WTC11 (cell line): ENCODE data around the gene FANCI.

Experiments
- ATF2 ChIP-seq: sonication (generic); formaldehyde crosslinking; IDR thresholded peaks from 2 replicates; pipeline ENCODE4 v1.8.1; 2022; ENCODE audit warnings: low read depth, missing genetic modification reagents, borderline replicate concordance
- CDX4 ChIP-seq: fragments of 250-450 bp; sonication (Bioruptor Pico); IDR thresholded peaks from 2 replicates; pipeline ENCODE4 v1.9.0; 2021; ENCODE audit warnings: moderate library complexity, mild to moderate bottlenecking, inconsistent platforms, borderline replicate concordance
- CTCF ChIP-seq: fragments of 200-600 bp; IDR thresholded peaks from 2 replicates; pipeline ENCODE4 v1.8.0; 2022; ENCODE audit warnings: antibody characterized with exemption
- HMGA2 ChIP-seq: fragments of 250-450 bp; sonication (Bioruptor Pico); IDR thresholded peaks from 2 replicates; pipeline ENCODE4 v1.4.0; 2021; ENCODE audit warnings: mild to moderate bottlenecking, moderate library complexity
- OVOL2 ChIP-seq: fragments of 250-450 bp; sonication (Bioruptor Pico); IDR thresholded peaks from 2 replicates; pipeline ENCODE4 v1.9.0; 2021; ENCODE audit warnings: mild to moderate bottlenecking, borderline replicate concordance
- SP1 ChIP-seq: sonication (generic); formaldehyde crosslinking; conservative IDR thresholded peaks from 2 replicates; pipeline ENCODE4 v1.8.1; 2022; ENCODE audit warnings: missing genetic modification reagents
- ZBTB43 ChIP-seq: sonication (generic); formaldehyde crosslinking; IDR thresholded peaks from 2 replicates; pipeline ENCODE4 v1.8.1; 2023; ENCODE audit warnings: mild to moderate bottlenecking, missing genetic modification reagents
- ZNF317 ChIP-seq: sonication (generic); formaldehyde crosslinking; IDR thresholded peaks from 2 replicates; pipeline ENCODE4 v1.8.1; 2023; ENCODE audit warnings: low read depth, mild to moderate bottlenecking, moderate library complexity, missing genetic modification reagents, borderline replicate concordance
- TF ChIP-seq, protein P1 (sequence below): fragments of 250-450 bp; sonication (Bioruptor Pico); conservative IDR thresholded peaks from 2 replicates; pipeline ENCODE4 v1.9.0; 2021; ENCODE audit warnings: mild to moderate bottlenecking
- TF ChIP-seq, protein P2 (sequence below): sonication (generic); formaldehyde crosslinking; IDR thresholded peaks from 2 replicates; pipeline ENCODE4 v1.8.1; 2022; ENCODE audit warnings: low read depth, mild to moderate bottlenecking, moderate library complexity, missing genetic modification reagents, borderline replicate concordance
- TF ChIP-seq, protein P3 (sequence below): sonication (generic); formaldehyde crosslinking; IDR thresholded peaks from 2 replicates; pipeline ENCODE4 v1.8.1; 2022; ENCODE audit warnings: mild to moderate bottlenecking, moderate library complexity, missing genetic modification reagents
- TF ChIP-seq, protein P4 (sequence below): sonication (generic); formaldehyde crosslinking; IDR thresholded peaks from 2 replicates; pipeline ENCODE4 v1.8.1; 2023; ENCODE audit warnings: mild to moderate bottlenecking, moderate library complexity, missing genetic modification reagents
- TF ChIP-seq, protein P5 (sequence below): sonication (generic); formaldehyde crosslinking; IDR thresholded peaks from 2 replicates; pipeline ENCODE4 v1.8.0; 2022; ENCODE audit warnings: mild to moderate bottlenecking, missing genetic modification reagents

GRCh38 chr15:89198196-89198595, 45.6 kb upstream of the FANCI start:
- TF ChIP-seq CTCF (no peak), SP1 (CRISPR knock-in tag) (no peak), OVOL2 (CRISPR knock-in tag) (no peak), HMGA2 (CRISPR knock-in tag) (no peak), CDX4 (CRISPR knock-in tag) (no peak), ATF2 (no peak), ZBTB43 (CRISPR knock-in tag) (no peak), ZNF317 (no peak)
- TF ChIP-seq, protein P1, sequence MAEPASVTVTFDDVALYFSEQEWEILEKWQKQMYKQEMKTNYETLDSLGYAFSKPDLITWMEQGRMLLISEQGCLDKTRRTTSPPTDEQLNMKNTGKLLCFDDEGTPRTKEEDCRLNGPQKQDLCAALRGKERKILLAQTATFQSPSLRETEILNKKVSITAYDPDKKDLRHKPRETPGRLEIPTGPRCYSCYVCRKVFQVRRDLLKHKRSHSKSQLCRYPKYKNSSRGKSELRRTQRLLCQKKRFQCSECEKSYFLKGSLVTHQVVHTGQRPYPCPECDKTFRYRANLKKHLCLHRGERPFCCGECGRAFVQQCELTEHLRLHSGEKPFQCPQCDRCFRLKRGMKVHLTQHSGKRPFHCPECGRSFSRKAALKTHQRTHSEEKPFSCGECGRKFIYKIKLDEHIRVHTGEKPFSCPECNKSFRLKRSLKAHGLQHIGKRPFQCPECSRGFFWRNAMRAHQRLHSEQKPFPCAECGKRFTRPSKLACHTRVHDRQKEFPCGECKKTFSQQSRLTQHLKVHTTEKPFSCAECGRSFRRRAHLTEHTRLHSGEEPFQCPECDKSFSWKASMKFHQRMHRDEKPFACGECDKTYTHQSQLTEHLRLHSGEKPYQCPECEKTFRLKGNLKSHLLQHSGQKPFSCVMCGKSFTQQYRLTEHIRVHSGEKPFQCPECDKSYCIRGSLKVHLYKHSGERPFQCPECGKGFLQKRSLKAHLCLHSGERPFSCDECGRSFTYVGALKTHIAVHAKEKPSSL = no peak
- TF ChIP-seq, protein P2, sequence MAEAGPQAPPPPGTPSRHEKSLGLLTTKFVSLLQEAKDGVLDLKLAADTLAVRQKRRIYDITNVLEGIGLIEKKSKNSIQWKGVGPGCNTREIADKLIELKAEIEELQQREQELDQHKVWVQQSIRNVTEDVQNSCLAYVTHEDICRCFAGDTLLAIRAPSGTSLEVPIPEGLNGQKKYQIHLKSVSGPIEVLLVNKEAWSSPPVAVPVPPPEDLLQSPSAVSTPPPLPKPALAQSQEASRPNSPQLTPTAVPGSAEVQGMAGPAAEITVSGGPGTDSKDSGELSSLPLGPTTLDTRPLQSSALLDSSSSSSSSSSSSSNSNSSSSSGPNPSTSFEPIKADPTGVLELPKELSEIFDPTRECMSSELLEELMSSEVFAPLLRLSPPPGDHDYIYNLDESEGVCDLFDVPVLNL (CRISPR knock-in tag) = no peak
- TF ChIP-seq, protein P3, sequence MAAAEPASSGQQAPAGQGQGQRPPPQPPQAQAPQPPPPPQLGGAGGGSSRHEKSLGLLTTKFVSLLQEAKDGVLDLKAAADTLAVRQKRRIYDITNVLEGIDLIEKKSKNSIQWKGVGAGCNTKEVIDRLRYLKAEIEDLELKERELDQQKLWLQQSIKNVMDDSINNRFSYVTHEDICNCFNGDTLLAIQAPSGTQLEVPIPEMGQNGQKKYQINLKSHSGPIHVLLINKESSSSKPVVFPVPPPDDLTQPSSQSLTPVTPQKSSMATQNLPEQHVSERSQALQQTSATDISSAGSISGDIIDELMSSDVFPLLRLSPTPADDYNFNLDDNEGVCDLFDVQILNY (CRISPR knock-in tag) = no peak
- TF ChIP-seq, protein P4, sequence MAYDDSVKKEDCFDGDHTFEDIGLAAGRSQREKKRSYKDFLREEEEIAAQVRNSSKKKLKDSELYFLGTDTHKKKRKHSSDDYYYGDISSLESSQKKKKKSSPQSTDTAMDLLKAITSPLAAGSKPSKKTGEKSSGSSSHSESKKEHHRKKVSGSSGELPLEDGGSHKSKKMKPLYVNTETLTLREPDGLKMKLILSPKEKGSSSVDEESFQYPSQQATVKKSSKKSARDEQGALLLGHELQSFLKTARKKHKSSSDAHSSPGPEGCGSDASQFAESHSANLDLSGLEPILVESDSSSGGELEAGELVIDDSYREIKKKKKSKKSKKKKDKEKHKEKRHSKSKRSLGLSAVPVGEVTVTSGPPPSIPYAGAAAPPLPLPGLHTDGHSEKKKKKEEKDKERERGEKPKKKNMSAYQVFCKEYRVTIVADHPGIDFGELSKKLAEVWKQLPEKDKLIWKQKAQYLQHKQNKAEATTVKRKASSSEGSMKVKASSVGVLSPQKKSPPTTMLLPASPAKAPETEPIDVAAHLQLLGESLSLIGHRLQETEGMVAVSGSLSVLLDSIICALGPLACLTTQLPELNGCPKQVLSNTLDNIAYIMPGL (CRISPR knock-in tag) = no peak
- TF ChIP-seq, protein P5, sequence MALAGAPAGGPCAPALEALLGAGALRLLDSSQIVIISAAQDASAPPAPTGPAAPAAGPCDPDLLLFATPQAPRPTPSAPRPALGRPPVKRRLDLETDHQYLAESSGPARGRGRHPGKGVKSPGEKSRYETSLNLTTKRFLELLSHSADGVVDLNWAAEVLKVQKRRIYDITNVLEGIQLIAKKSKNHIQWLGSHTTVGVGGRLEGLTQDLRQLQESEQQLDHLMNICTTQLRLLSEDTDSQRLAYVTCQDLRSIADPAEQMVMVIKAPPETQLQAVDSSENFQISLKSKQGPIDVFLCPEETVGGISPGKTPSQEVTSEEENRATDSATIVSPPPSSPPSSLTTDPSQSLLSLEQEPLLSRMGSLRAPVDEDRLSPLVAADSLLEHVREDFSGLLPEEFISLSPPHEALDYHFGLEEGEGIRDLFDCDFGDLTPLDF (CRISPR knock-in tag) = no peak
